GM15510 (cell line): ENCODE results near the gene PALMD.

Source experiments
- POLR2A ChIP-seq: IDR thresholded peaks from 3 replicates; pipeline ENCODE4 v1.6.1; 2011; ENCODE audit warnings: borderline replicate concordance; ENCODE audit not compliant: insufficient read length; ENCODE audit errors: extremely low read depth

Gene PALMD

GRCh38 chr1:99645699-99646531 lies at the start of gene PALMD:
Gene PALMD, plus strand, starts transcription at chr1:99646113. Its CDS starts 205 bp downstream, at chr1:99646318.
- no peak for TF ChIP-seq POLR2A

- no peak for TF ChIP-seq POLR2A
These were observed 47.0 kb upstream of the PALMD start for GRCh38 chr1:99598738-99599411.

- TF ChIP-seq POLR2A, result no peak
These were observed 46.2 kb upstream of the PALMD start for GRCh38 chr1:99599678-99600175.

GRCh38 chr1:99600782-99601181 lies 45.1 kb upstream of the PALMD start:
- no peak for TF ChIP-seq POLR2A

GRCh38 chr1:99601208-99601607 lies 44.7 kb upstream of the PALMD start:
- TF ChIP-seq POLR2A, result no peak

GRCh38 chr1:99601709-99602403 lies 44.1 kb upstream of the PALMD start:
- no peak for TF ChIP-seq POLR2A

- no peak for TF ChIP-seq POLR2A
These were observed 43.4 kb upstream of the PALMD start for GRCh38 chr1:99602404-99602969.

GRCh38 chr1:99603699-99604560 lies 42.0 kb upstream of the PALMD start:
- TF ChIP-seq POLR2A, result no peak

GRCh38 chr1:99606306-99606705 lies 39.6 kb upstream of the PALMD start:
- TF ChIP-seq POLR2A, result no peak

- TF ChIP-seq POLR2A, result no peak
These were observed 38.3 kb upstream of the PALMD start for GRCh38 chr1:99607590-99607989.

- TF ChIP-seq POLR2A, result no peak
These were observed 37.9 kb upstream of the PALMD start for GRCh38 chr1:99608058-99608457.

GRCh38 chr1:99613716-99614115 lies 32.2 kb upstream of the PALMD start:
- TF ChIP-seq POLR2A, result no peak

GRCh38 chr1:99614728-99615127 lies 31.2 kb upstream of the PALMD start:
- no peak for TF ChIP-seq POLR2A

- TF ChIP-seq POLR2A, result no peak
These were observed 26.3 kb upstream of the PALMD start for GRCh38 chr1:99619583-99619982.
